ENCODE results near the gene CX3CR1. TPM values are rescaled to one million over a fixed set of nuclear protein-coding genes. Genes with fewer than 3 reads are reported as not detected.
A peak's percentile ranks its signal among the peaks of the same experiment; 100 is the strongest.

CX3CR1 gene
- polyA plus RNA-seq, 4 donors = 0.06 to 3.7 TPM; not detected in 2

DNA sequence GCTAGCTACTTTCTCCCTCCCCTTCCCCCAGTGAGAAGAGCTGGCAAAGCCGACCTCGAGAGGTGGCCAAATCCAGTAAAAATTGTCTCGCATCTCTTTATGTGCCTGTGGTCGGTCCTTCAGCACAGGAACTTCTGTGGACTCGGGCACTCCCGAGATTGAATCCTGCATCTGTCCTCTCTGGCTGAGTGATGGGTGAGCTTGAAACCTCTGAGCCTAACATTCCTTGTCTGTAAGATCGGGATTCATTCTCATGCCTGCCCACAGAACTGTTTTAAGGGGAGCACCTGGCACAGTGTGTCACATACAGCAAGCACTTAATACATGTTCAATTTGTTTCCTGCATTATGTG is 11.3 kb downstream of the CX3CR1 start:
- H3K9me3 ChIP-seq (ENCODE audit: control insufficient read depth in 2 of 2, insufficient read depth in 1 of 2, low read depth in 1 of 2, low read length in 1 of 2) = no peaks in the 10 kb centered on the region
- no peak overlapping the region for H3K27ac ChIP-seq (ENCODE audit: low read depth in 1 of 3, low read length in 2 of 3)
- H3K36me3 ChIP-seq (ENCODE audit: control insufficient read depth in 3 of 3, insufficient read depth in 2 of 3, low read depth in 1 of 3, low read length in 3 of 3) = no peaks in the 10 kb centered on the region
- H3K27me3 ChIP-seq (ENCODE audit: control insufficient read depth in 3 of 3, insufficient read depth in 3 of 3, low read length in 3 of 3) = peaks cover 0 to 3% (median 3%) of the 10 kb centered on the region in 3 donors
- DNase-seq (no peak), FAIRE-seq (no peak)
- H3K4me3 ChIP-seq (ENCODE audit: low read depth in 1 of 3, low read length in 3 of 3) = no peak overlapping the region
- 77 to 84% (median 82%) methylated on average over 7 of the region's 7 CpGs for WGBS, 3 donors
- no peaks in the 10 kb centered on the region for H3K4me1 ChIP-seq (ENCODE audit: control insufficient read depth in 3 of 3, insufficient read depth in 2 of 3, low read depth in 1 of 3, low read length in 2 of 3)

DNA sequence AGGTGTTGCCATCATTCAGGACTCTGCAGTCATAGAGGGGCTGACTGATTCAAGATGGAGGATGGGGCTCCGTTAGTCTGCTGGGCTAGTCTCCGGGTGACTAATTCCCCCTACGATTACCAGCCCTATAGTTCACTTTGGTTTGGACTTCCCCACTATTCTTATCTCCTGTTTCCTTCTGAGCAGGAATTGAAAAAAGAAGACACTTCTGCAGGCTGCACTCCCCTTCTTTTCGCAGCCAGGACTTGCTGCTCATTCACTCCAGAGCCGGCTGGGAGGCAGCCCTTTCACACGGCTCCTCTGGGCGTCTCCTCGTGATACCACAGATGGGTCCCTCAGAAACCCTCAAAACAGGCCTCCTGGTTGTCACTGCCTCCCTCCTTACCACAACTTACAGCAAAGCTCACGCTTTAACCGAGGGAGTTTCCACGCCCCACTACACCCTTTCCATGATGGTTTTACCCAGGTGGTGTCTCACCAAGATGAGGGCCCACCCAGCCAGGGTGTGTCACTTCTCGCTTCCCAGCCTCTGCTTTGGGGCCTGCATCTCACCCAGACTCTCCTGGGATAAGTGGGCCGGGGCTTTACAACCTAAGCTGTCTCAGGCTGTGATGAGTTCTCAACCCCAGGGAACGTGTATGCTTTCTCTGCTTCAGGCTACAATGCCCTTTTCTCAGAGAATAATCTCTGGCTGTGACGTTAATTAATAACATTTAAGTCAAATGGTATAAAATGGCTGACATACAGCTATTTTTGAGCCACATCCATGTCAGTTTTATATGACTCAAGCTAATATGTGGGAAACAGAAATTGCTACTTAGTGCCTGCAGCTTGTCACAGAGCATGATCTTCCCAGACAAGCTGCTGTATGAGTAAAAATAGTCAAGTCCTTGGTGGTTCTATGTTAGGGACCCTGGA is 11.9 kb downstream of the CX3CR1 start:
- WGBS, 3 donors = 63 to 68% (median 67%) methylated on average over 15 of the region's 15 CpGs
- FAIRE-seq (no peak), DNase-seq (no peak)
- Histone ChIP-seq H3K36me3 (ENCODE audit: control insufficient read depth in 3 of 3, insufficient read depth in 2 of 3, low read depth in 1 of 3, low read length in 3 of 3) (no peaks in the 10 kb centered on the region), H3K27me3 (ENCODE audit: control insufficient read depth in 3 of 3, insufficient read depth in 3 of 3, low read length in 3 of 3) (peaks cover 0 to 3% (median 3%) of the 10 kb centered on the region in 3 donors), H3K4me1 (ENCODE audit: control insufficient read depth in 3 of 3, insufficient read depth in 2 of 3, low read depth in 1 of 3, low read length in 2 of 3) (no peaks in the 10 kb centered on the region), H3K4me3 (ENCODE audit: low read depth in 1 of 3, low read length in 3 of 3) (no peak overlapping the region), H3K9me3 (ENCODE audit: control insufficient read depth in 2 of 2, insufficient read depth in 1 of 2, low read depth in 1 of 2, low read length in 1 of 2) (no peaks in the 10 kb centered on the region), H3K27ac (ENCODE audit: low read depth in 1 of 3, low read length in 2 of 3) (no peak overlapping the region)

DNA sequence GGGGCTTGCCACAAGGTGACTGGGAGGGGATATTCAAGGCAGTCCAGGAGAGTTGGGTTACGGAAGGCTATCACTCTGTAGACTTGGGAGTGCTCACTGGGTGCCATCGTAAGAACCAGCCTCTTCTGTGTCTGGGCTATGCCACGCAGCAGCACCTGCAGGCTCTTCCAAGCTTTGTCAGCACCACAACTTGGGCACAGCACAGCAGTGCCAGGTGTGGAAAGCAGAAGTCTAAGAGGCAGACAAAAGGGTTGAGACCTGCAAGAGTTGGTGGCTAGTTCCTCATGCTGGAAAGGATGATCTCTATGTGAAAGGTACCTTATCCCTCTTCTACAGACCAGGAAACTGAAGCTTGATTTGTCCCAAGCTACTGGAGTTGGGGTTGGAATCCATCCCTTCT is 15.8 kb downstream of the CX3CR1 start:
- Histone ChIP-seq H3K9me3 (ENCODE audit: control insufficient read depth in 2 of 2, insufficient read depth in 1 of 2, low read depth in 1 of 2, low read length in 1 of 2) (no peaks in the 10 kb centered on the region), H3K36me3 (ENCODE audit: control insufficient read depth in 3 of 3, insufficient read depth in 2 of 3, low read depth in 1 of 3, low read length in 3 of 3) (no peaks in the 10 kb centered on the region), H3K4me3 (ENCODE audit: low read depth in 1 of 3, low read length in 3 of 3) (no peak overlapping the region), H3K4me1 (ENCODE audit: control insufficient read depth in 3 of 3, insufficient read depth in 2 of 3, low read depth in 1 of 3, low read length in 2 of 3) (no peaks in the 10 kb centered on the region), H3K27me3 (ENCODE audit: control insufficient read depth in 3 of 3, insufficient read depth in 3 of 3, low read length in 3 of 3) (peaks cover 0 to 3% (median 3%) of the 10 kb centered on the region in 3 donors), H3K27ac (ENCODE audit: low read depth in 1 of 3, low read length in 2 of 3) (no peak overlapping the region)
- 90 to 94% (median 91%) methylated on average over 3 of the region's 3 CpGs for WGBS, 3 donors
- no peak for FAIRE-seq
- DNase-seq = no peak

- no peak overlapping the region for H3K27ac ChIP-seq (ENCODE audit: low read depth in 1 of 3, low read length in 2 of 3)
- no peak for FAIRE-seq
- H3K36me3 ChIP-seq (ENCODE audit: control insufficient read depth in 3 of 3, insufficient read depth in 2 of 3, low read depth in 1 of 3, low read length in 3 of 3) = no peaks in the 10 kb centered on the region
- H3K4me1 ChIP-seq (ENCODE audit: control insufficient read depth in 3 of 3, insufficient read depth in 2 of 3, low read depth in 1 of 3, low read length in 2 of 3) = no peaks in the 10 kb centered on the region
- no peak for DNase-seq
- H3K27me3 ChIP-seq (ENCODE audit: control insufficient read depth in 3 of 3, insufficient read depth in 3 of 3, low read length in 3 of 3) = peaks cover 0 to 3% (median 3%) of the 10 kb centered on the region in 3 donors
- 60 to 66% (median 65%) methylated on average over 6 of the region's 6 CpGs for WGBS, 3 donors
- H3K4me3 ChIP-seq (ENCODE audit: low read depth in 1 of 3, low read length in 3 of 3) = no peak overlapping the region
- H3K9me3 ChIP-seq (ENCODE audit: control insufficient read depth in 2 of 2, insufficient read depth in 1 of 2, low read depth in 1 of 2, low read length in 1 of 2) = no peaks in the 10 kb centered on the region
Measured at GRCh38 chr3:39263576-39263975, 16.3 kb downstream of the CX3CR1 start.

DNA sequence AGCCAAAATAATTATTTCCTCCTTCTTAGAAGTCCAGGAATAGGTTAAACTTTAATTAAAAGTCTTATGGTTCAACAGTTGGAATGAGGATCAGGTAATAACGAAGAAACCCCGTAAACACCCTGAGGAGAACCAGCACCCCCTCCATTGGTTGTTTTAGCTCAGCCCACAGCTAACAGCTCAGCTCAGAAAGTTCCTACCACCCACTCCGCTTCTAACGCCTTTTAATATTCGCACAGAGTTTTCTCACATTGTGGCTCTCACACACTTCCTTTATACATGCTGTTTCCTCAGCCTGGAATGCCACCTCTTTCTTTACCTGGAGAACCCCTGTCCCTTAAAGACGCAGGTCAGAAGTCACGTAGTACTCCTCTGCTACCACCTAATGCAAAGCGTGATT is 17.0 kb downstream of the CX3CR1 start:
- DNase-seq (no peak), FAIRE-seq (no peak)
- H3K36me3 ChIP-seq (ENCODE audit: control insufficient read depth in 3 of 3, insufficient read depth in 2 of 3, low read depth in 1 of 3, low read length in 3 of 3) = no peaks in the 10 kb centered on the region
- H3K27ac ChIP-seq (ENCODE audit: low read depth in 1 of 3, low read length in 2 of 3) = no peak overlapping the region
- no peaks in the 10 kb centered on the region for H3K4me1 ChIP-seq (ENCODE audit: control insufficient read depth in 3 of 3, insufficient read depth in 2 of 3, low read depth in 1 of 3, low read length in 2 of 3)
- WGBS, 3 donors = 54 to 66% (median 60%) methylated on average over 8 of the region's 8 CpGs
- H3K9me3 ChIP-seq (ENCODE audit: control insufficient read depth in 2 of 2, insufficient read depth in 1 of 2, low read depth in 1 of 2, low read length in 1 of 2) = no peaks in the 10 kb centered on the region
- peaks cover 0 to 6% (median 3%) of the 10 kb centered on the region in 3 donors for H3K27me3 ChIP-seq (ENCODE audit: control insufficient read depth in 3 of 3, insufficient read depth in 3 of 3, low read length in 3 of 3)
- no peak overlapping the region for H3K4me3 ChIP-seq (ENCODE audit: low read depth in 1 of 3, low read length in 3 of 3)

GRCh38 chr3:39261726-39262125 is 18.1 kb downstream of the CX3CR1 start:
- no peaks in the 10 kb centered on the region for H3K9me3 ChIP-seq (ENCODE audit: control insufficient read depth in 2 of 2, insufficient read depth in 1 of 2, low read depth in 1 of 2, low read length in 1 of 2)
- peaks cover 0 to 7% (median 3%) of the 10 kb centered on the region in 3 donors for H3K27me3 ChIP-seq (ENCODE audit: control insufficient read depth in 3 of 3, insufficient read depth in 3 of 3, low read length in 3 of 3)
- H3K4me3 ChIP-seq (ENCODE audit: low read depth in 1 of 3, low read length in 3 of 3) = no peak overlapping the region
- H3K36me3 ChIP-seq (ENCODE audit: control insufficient read depth in 3 of 3, insufficient read depth in 2 of 3, low read depth in 1 of 3, low read length in 3 of 3) = no peaks in the 10 kb centered on the region
- no peak overlapping the region for H3K27ac ChIP-seq (ENCODE audit: low read depth in 1 of 3, low read length in 2 of 3)
- H3K4me1 ChIP-seq (ENCODE audit: control insufficient read depth in 3 of 3, insufficient read depth in 2 of 3, low read depth in 1 of 3, low read length in 2 of 3) = no peaks in the 10 kb centered on the region
- DNase-seq (no peak), FAIRE-seq (no peak)

- Histone ChIP-seq H3K4me1 (ENCODE audit: control insufficient read depth in 3 of 3, insufficient read depth in 2 of 3, low read depth in 1 of 3, low read length in 2 of 3) (no peaks in the 10 kb centered on the region), H3K27me3 (ENCODE audit: control insufficient read depth in 3 of 3, insufficient read depth in 3 of 3, low read length in 3 of 3) (peaks cover 0 to 7% (median 3%) of the 10 kb centered on the region in 3 donors), H3K9me3 (ENCODE audit: control insufficient read depth in 2 of 2, insufficient read depth in 1 of 2, low read depth in 1 of 2, low read length in 1 of 2) (no peaks in the 10 kb centered on the region), H3K36me3 (ENCODE audit: control insufficient read depth in 3 of 3, insufficient read depth in 2 of 3, low read depth in 1 of 3, low read length in 3 of 3) (no peaks in the 10 kb centered on the region), H3K4me3 (ENCODE audit: low read depth in 1 of 3, low read length in 3 of 3) (no peak overlapping the region), H3K27ac (ENCODE audit: low read depth in 1 of 3, low read length in 2 of 3) (no peak overlapping the region)
- WGBS, 3 donors = 10 to 18% (median 12%) methylated on average over 7 of the region's 7 CpGs
- DNase-seq (peak; percentile 22 to 30), FAIRE-seq (no peak)
Measured at GRCh38 chr3:39260957-39261356, 18.9 kb downstream of the CX3CR1 start.

DNA sequence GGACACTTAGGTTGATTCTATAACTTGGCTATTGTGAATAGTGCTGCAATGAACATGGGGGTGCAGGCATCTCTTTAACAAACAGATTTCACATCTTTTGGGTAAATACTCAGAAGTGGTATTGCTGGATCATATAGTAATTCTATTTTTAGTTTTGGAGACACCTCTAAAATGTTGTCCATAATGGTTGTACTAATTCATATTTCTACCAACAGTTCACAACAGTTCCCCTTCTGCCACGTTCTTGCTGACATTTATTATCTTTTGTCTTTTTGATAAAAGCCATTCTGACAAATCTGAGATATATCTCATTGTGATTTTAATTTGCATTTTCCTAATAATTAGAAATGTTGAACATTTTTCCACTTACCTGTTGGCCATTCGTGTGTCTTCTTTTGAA is 19.5 kb downstream of the CX3CR1 start:
- H3K4me3 ChIP-seq (ENCODE audit: low read depth in 1 of 3, low read length in 3 of 3) = no peak overlapping the region
- H3K9me3 ChIP-seq (ENCODE audit: control insufficient read depth in 2 of 2, insufficient read depth in 1 of 2, low read depth in 1 of 2, low read length in 1 of 2) = no peaks in the 10 kb centered on the region
- FAIRE-seq = no peak
- H3K4me1 ChIP-seq (ENCODE audit: control insufficient read depth in 3 of 3, insufficient read depth in 2 of 3, low read depth in 1 of 3, low read length in 2 of 3) = no peaks in the 10 kb centered on the region
- H3K36me3 ChIP-seq (ENCODE audit: control insufficient read depth in 3 of 3, insufficient read depth in 2 of 3, low read depth in 1 of 3, low read length in 3 of 3) = no peaks in the 10 kb centered on the region
- H3K27ac ChIP-seq (ENCODE audit: low read depth in 1 of 3, low read length in 2 of 3) = no peak overlapping the region
- peaks cover 0 to 7% (median 1%) of the 10 kb centered on the region in 3 donors for H3K27me3 ChIP-seq (ENCODE audit: control insufficient read depth in 3 of 3, insufficient read depth in 3 of 3, low read length in 3 of 3)
- DNase-seq = no peak
- 44 to 61% (median 55%) methylated on average over 2 of the region's 2 CpGs for WGBS, 3 donors
